M059J (cell line): Measurements from ENCODE around the gene MRPL19. TPM values are rescaled to one million over a fixed set of nuclear protein-coding genes. Genes with fewer than 3 reads are reported as not detected.

Experiments used
- DNase-seq: peaks from one replicate; pipeline ENCODE4 v3.0.0-alpha.2; 2012; ENCODE audit warnings: low read depth
- total RNA-seq: library from RNA; depleted of rRNA; stranded (reverse); fragments of >200 nt; shearing (Covaris generic); gene quantifications from 2 replicates; pipeline ENCODE4 v1.2.3, GENCODE V29; 2014; rRNA removed

MRPL19 gene
- total RNA-seq: 51.0 and 71.6 TPM in 2 replicates

GRCh38 chr2:75646583-75647425, at the start of gene MRPL19:
Gene MRPL19, plus strand, starts transcription at chr2:75646783. Its CDS starts 25 bp downstream, at chr2:75646808.
- DNase-seq: peak; percentile 91

- peak; percentile 86 for DNase-seq
These were observed 49.8 kb upstream of the MRPL19 start for GRCh38 chr2:75596784-75597183.

- DNase-seq: no peak
These were observed 48.6 kb upstream of the MRPL19 start for GRCh38 chr2:75597949-75598348.

GRCh38 chr2:75598589-75599155, 47.9 kb upstream of the MRPL19 start:
- no peak for DNase-seq

- peak; percentile 77 for DNase-seq
These were observed 46.0 kb upstream of the MRPL19 start for GRCh38 chr2:75600461-75601011.

- DNase-seq: peak; percentile 97
These were observed 43.8 kb upstream of the MRPL19 start for GRCh38 chr2:75602724-75603342.

GRCh38 chr2:75603477-75603876, 43.1 kb upstream of the MRPL19 start:
- DNase-seq: peak; percentile 55

- DNase-seq: peak; percentile 75
These were observed 42.1 kb upstream of the MRPL19 start for GRCh38 chr2:75604484-75604883.

GRCh38 chr2:75605770-75606529, 40.6 kb upstream of the MRPL19 start:
- peak; percentile 99 for DNase-seq

- DNase-seq: peak; percentile 93
These were observed 39.7 kb upstream of the MRPL19 start for GRCh38 chr2:75606761-75607399.

- DNase-seq: no peak
These were observed 39.2 kb upstream of the MRPL19 start for GRCh38 chr2:75607400-75607798.

- DNase-seq: peak; percentile 94
These were observed 38.4 kb upstream of the MRPL19 start for GRCh38 chr2:75607988-75608683.

- DNase-seq: peak; percentile 75
These were observed 37.8 kb upstream of the MRPL19 start for GRCh38 chr2:75608684-75609333.

GRCh38 chr2:75609334-75609689, 37.3 kb upstream of the MRPL19 start:
- no peak for DNase-seq

- DNase-seq: peak; percentile 36
These were observed 36.6 kb upstream of the MRPL19 start for GRCh38 chr2:75609937-75610508.

GRCh38 chr2:75610671-75611070, 35.9 kb upstream of the MRPL19 start:
- no peak for DNase-seq

- no peak for DNase-seq
These were observed 34.3 kb upstream of the MRPL19 start for GRCh38 chr2:75612108-75612861.

GRCh38 chr2:75612862-75613243, 33.7 kb upstream of the MRPL19 start:
- DNase-seq: no peak

GRCh38 chr2:75614162-75614651, 32.4 kb upstream of the MRPL19 start:
- no peak for DNase-seq
